Measurements from ENCODE around the gene RUBCNL. TPM values are rescaled to one million over a fixed set of nuclear protein-coding genes. Genes with fewer than 3 reads are reported as not detected.

Gene RUBCNL
- total and polyA plus RNA-seq, 2 of the 8 experiments (the other 6 are each of a cell fraction or from before 2014, with no cell fraction given), result 2.6 to 4.9 TPM

DNA sequence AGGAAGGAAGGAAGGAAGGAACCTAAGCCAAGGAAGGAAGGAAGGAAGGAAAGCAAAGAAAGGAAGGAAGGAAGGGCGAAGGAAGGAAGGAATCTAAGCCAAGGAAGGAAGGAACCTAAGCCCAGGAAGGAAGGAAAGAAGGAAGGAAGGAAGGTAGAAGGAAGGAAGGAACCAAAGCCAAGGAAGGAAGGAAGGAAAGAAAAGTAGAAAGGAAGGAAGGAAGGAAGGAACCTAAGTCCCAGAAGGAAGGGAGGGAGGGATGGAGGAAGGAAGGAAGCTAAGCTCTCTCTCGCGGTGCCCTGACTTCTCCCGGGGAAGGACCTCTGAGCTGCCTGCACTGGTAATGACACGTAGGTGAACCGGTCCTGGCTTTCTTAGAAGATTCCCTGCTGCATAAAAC is 1.3 kb upstream of the RUBCNL start (continued):
- TF ChIP-seq RBBP5 (IDR thresholded peaks at IDR 0.05; ENCODE audit: borderline replicate concordance, low read depth, low read length) (no peak), HDAC2 (IDR thresholded peaks at IDR 0.05; ENCODE audit: borderline replicate concordance in 1 of 2, low read depth in 2 of 2, low read length in 2 of 2) (no peak), EP300 (IDR thresholded peaks at IDR 0.05; ENCODE audit: borderline replicate concordance in 1 of 2, low read depth in 2 of 2, low read length in 2 of 2) (no peak), JUN (IDR thresholded peaks at IDR 0.05; ENCODE audit: low read depth, low read length) (no peak)

All from H1 (cell line).